Measurements from ENCODE around the gene SSR3. TPM values are rescaled to one million over a fixed set of nuclear protein-coding genes. Genes with fewer than 3 reads are reported as not detected.

Gene SSR3
- total RNA-seq, 1 experiment from 2014 or later: 177 TPM

DNA sequence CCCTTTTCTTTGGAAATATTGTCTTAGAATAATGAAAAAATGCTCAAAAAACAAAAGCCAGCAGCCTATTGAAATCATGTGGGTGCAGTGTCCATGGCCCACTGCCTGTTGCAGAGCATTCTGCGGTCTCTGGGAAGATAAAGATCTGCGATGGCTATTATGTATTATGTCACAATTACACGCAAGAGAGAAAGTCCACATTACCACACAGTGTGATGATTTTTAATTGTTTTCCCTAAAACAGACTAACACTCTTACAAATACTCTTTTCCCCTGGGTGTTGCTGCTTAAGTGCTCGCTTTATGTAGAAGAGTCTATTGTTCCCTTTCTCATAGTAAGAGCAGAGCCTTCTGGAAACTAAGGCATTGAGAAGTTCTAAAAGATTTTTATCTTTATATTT lies 32.2 kb downstream of the SSR3 start:
- no peak overlapping the region for H3K9ac ChIP-seq (ENCODE audit: low read length)
- BruUV-seq (replicated peaks): no TSS peak
- H4K20me1 ChIP-seq (ENCODE audit: insufficient read depth): no peaks in the 10 kb centered on the region
- ChIA-PET CTCF (interaction anchor here (0.5 kb wide), 1 partner anchor 13 kb away, joined by 3 read pairs; no protein-coding TSS in a partner anchor), POLR2A (no interaction called here), RAD21 (ENCODE audit: low non-redundant PET in 1 of 2, low total read pairs in 2 of 2, uncharacterized antibody in 2 of 2, unreplicated experiment in 2 of 2) (no interaction called here)
- H3K4me3 ChIP-seq (replicated peaks in 1 of 2; ENCODE audit: low read depth in 1 of 2, low read length in 2 of 2): no peak overlapping the region
- no peak for TF ChIP-seq EZH2phosphoT487 (IDR thresholded peaks at IDR 0.05; ENCODE audit: borderline replicate concordance)
- TF ChIP-seq JUND (IDR thresholded peaks at IDR 0.05): no peak
- TF ChIP-seq ZFX (IDR thresholded peaks at IDR 0.05): no peak
- intact Hi-C loops (cut with micrococcal nuclease): no loop called here
- no peaks in the 10 kb centered on the region for H3K9me3 ChIP-seq (ENCODE audit: control insufficient read depth in 1 of 2, insufficient read depth in 1 of 2, low read depth in 1 of 2, low read length in 2 of 2)
- H3K79me2 ChIP-seq (ENCODE audit: insufficient read depth, low read length): no peaks in the 10 kb centered on the region
- no peaks in the 10 kb centered on the region for H3K4me1 ChIP-seq (ENCODE audit: control insufficient read depth in 1 of 2, insufficient read depth in 2 of 2, low read length in 2 of 2)
- DNase-seq (ENCODE audit: low read depth, low spot score): no peak
- H2AFZ ChIP-seq (ENCODE audit: low read depth, low read length, poor library complexity, severe bottlenecking): no peak overlapping the region
- no peak overlapping the region for H3K27ac ChIP-seq (ENCODE audit: low read depth, low read length)
- H3K4me2 ChIP-seq (ENCODE audit: low read length): no peak overlapping the region
- H3K9me2 ChIP-seq (ENCODE audit: insufficient read depth): no peaks in the 10 kb centered on the region
- H3K36me3 ChIP-seq (ENCODE audit: control insufficient read depth in 1 of 2, insufficient read depth in 2 of 2, low read length in 2 of 2): no peaks in the 10 kb centered on the region
- H3K27me3 ChIP-seq (ENCODE audit: insufficient read depth, low read length): no peaks in the 10 kb centered on the region
- ATAC-seq: no peak

DNA sequence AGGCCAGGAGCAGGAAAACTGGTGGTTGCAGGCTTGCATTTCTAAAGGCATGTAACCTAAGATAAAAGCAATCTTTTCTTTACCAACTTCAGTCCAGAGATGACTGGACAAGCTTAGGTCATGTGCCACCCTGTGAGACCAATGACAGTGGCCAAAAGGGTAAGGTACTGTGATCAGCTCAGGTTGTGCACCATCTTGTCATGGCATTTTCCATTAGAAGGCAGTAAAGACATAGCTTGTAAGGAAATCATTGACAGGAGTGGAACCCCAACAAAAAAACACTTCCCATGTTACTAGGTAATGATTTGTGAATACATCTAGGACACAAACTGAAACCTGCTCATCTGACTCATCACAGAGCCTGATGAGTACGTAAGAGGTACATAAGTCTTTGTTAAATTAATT lies 35.2 kb downstream of the SSR3 start:
- no peak for ATAC-seq
- Histone ChIP-seq H3K36me3 (ENCODE audit: control insufficient read depth in 1 of 2, insufficient read depth in 2 of 2, low read length in 2 of 2) (no peaks in the 10 kb centered on the region), H3K4me3 (replicated peaks in 1 of 2; ENCODE audit: low read depth in 1 of 2, low read length in 2 of 2) (no peak overlapping the region), H3K27me3 (ENCODE audit: insufficient read depth, low read length) (no peaks in the 10 kb centered on the region), H3K9me3 (ENCODE audit: control insufficient read depth in 1 of 2, insufficient read depth in 1 of 2, low read depth in 1 of 2, low read length in 2 of 2) (no peaks in the 10 kb centered on the region), H3K4me1 (ENCODE audit: control insufficient read depth in 1 of 2, insufficient read depth in 2 of 2, low read length in 2 of 2) (no peaks in the 10 kb centered on the region), H3K4me2 (ENCODE audit: low read length) (no peak overlapping the region), H3K79me2 (ENCODE audit: insufficient read depth, low read length) (no peaks in the 10 kb centered on the region), H3K9ac (ENCODE audit: low read length) (no peak overlapping the region), H4K20me1 (ENCODE audit: insufficient read depth) (no peaks in the 10 kb centered on the region), H2AFZ (ENCODE audit: low read depth, low read length, poor library complexity, severe bottlenecking) (no peak overlapping the region), H3K9me2 (ENCODE audit: insufficient read depth) (no peaks in the 10 kb centered on the region), H3K27ac (ENCODE audit: low read depth, low read length) (no peak overlapping the region)
- POLR2A ChIA-PET: no interaction called here
- intact Hi-C loops (cut with micrococcal nuclease): loop anchor here (10.0 kb wide), 1 partner anchor 525 kb away; no protein-coding TSS in a partner anchor
- RAD21 ChIA-PET (ENCODE audit: low non-redundant PET in 1 of 2, low total read pairs in 2 of 2, uncharacterized antibody in 2 of 2, unreplicated experiment in 2 of 2): interaction anchor here in 1 of 2 experiments (0.7 kb wide), 1 partner anchor 10 kb away, joined by 3 read pairs; no protein-coding TSS in a partner anchor
- CTCF ChIA-PET: interaction anchor here (2.3 kb wide), 1 partner anchor 10 kb away, joined by 6 read pairs; no protein-coding TSS in a partner anchor
- no TSS peak for BruUV-seq (replicated peaks)
- DNase-seq (ENCODE audit: low read depth, low spot score): no peak
- no peak for TF ChIP-seq SIN3A (IDR thresholded peaks at IDR 0.05; ENCODE audit: low read depth)
- TF ChIP-seq, protein P1, sequence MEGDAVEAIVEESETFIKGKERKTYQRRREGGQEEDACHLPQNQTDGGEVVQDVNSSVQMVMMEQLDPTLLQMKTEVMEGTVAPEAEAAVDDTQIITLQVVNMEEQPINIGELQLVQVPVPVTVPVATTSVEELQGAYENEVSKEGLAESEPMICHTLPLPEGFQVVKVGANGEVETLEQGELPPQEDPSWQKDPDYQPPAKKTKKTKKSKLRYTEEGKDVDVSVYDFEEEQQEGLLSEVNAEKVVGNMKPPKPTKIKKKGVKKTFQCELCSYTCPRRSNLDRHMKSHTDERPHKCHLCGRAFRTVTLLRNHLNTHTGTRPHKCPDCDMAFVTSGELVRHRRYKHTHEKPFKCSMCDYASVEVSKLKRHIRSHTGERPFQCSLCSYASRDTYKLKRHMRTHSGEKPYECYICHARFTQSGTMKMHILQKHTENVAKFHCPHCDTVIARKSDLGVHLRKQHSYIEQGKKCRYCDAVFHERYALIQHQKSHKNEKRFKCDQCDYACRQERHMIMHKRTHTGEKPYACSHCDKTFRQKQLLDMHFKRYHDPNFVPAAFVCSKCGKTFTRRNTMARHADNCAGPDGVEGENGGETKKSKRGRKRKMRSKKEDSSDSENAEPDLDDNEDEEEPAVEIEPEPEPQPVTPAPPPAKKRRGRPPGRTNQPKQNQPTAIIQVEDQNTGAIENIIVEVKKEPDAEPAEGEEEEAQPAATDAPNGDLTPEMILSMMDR (IDR thresholded peaks at IDR 0.05 in 2 of 3, conservative IDR thresholded peaks at IDR 0.05 in 1 of 3; ENCODE audit: borderline replicate concordance in 1 of 3, insufficient read depth in 1 of 3, low read depth in 2 of 3, low read length in 2 of 3): no peak
- TF ChIP-seq CBX3 (IDR thresholded peaks at IDR 0.05; ENCODE audit: low read depth): no peak
- TF ChIP-seq EGR1 (IDR thresholded peaks at IDR 0.05; ENCODE audit: low read depth): no peak
- no peak for TF ChIP-seq TCF7L2 (IDR thresholded peaks at IDR 0.05; ENCODE audit: borderline replicate concordance, extremely low read depth, insufficient read depth, insufficient read length)
- TF ChIP-seq EZH2 (IDR thresholded peaks at IDR 0.05): no peak
- TF ChIP-seq YY1 (IDR thresholded peaks at IDR 0.05; ENCODE audit: extremely low read depth, insufficient replicate concordance, low read depth, low read length): no peak
- TF ChIP-seq CEBPB (IDR thresholded peaks at IDR 0.05; ENCODE audit: low read depth): no peak
- TF ChIP-seq, protein P2, sequence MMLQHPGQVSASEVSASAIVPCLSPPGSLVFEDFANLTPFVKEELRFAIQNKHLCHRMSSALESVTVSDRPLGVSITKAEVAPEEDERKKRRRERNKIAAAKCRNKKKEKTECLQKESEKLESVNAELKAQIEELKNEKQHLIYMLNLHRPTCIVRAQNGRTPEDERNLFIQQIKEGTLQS (IDR thresholded peaks at IDR 0.05): no peak
- TF ChIP-seq ZNF274 (IDR thresholded peaks at IDR 0.05; ENCODE audit: low read depth, low read length): no peak
- TF ChIP-seq, protein P3, sequence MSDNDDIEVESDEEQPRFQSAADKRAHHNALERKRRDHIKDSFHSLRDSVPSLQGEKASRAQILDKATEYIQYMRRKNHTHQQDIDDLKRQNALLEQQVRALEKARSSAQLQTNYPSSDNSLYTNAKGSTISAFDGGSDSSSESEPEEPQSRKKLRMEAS (IDR thresholded peaks at IDR 0.05): no peak
- TF ChIP-seq SP1 (IDR thresholded peaks at IDR 0.05; ENCODE audit: low read depth): no peak
- no peak for TF ChIP-seq ELF1 (IDR thresholded peaks at IDR 0.05; ENCODE audit: borderline replicate concordance, low read depth)
- no peak for TF ChIP-seq JUND (IDR thresholded peaks at IDR 0.05)

All from HCT116 (cell line).